ENCODE measurements around the gene SPEG.
"Not testable (repeated sequence)": the region's sequence is repeated elsewhere in the genome, so short reads cannot be mapped to it uniquely, and the experiment has no call there.

SPEG gene

DNA sequence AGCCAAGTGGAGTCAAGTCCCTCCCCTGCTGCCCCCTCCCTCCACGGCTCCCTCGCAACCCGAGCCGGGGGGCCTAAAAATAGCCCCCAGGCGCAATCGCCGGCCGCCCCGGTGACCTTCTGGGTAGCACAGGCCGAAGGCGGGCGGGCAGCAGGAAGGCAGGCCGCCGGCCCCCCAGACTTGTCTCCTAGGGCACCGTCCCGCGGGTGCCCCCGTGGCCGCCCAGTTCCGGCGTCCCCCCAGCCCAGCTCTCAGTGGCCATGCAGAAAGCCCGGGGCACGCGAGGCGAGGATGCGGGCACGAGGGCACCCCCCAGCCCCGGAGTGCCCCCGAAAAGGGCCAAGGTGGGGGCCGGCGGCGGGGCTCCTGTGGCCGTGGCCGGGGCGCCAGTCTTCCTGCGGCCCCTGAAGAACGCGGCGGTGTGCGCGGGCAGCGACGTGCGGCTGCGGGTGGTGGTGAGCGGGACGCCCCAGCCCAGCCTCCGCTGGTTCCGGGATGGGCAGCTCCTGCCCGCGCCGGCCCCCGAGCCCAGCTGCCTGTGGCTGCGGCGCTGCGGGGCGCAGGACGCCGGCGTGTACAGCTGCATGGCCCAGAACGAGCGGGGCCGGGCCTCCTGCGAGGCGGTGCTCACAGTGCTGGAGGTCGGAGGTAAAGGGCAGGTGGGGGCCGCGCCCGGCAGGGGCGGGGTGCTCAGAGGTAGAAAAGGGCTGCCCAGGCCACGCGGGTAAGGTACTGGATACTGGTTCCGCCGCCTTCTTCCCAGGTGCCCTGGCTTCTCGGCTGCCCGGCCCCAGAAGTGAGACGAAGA lies at the start of gene SPEG:
Gene SPEG, plus strand, starts transcription at position 126 of the 808 bp plus-strand sequence. Its CDS starts 135 bp downstream, at position 261.
- no peak for DNase-seq

GRCh38 chr2:219384859-219385258 lies 49.8 kb upstream of the SPEG start:
- no peak for DNase-seq

GRCh38 chr2:219385958-219386520 lies 48.6 kb upstream of the SPEG start:
- no peak for DNase-seq

DNA sequence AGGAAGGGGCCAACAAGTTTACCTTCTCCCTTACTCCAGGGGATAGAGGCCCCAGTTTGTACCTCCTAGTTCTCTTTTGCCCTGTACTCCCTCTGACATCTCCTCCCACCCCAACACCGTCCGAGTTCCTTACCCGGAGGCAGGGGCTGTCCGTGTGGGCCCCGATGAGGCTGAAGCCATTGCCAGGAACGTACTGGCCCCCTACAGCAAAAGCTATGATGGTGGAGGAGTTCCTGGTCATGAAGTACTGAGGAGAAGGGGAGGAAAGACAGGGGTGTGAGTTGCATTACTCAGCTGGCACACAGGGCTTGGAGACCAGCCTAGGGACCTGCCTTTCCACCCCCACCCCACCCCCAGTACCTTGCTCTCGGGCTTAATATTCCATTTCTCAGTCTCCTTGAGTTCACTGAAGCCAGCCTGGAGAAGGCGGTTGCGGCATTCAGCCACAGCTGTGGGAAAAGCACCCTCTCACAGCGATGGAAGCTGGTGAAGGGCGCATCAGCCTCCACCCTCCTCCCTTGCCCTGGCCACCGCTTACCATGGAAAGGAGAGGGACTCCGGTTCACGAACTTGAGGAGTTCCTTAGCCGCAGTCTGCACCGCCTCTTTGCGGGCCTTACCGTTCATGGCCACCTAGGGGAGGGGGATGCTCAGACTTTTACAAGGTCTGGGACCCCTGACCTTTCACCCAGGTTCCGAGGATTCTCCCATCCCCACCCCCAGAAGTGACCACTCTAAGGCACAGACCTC lies 47.9 kb upstream of the SPEG start:
- no peak for DNase-seq

DNA sequence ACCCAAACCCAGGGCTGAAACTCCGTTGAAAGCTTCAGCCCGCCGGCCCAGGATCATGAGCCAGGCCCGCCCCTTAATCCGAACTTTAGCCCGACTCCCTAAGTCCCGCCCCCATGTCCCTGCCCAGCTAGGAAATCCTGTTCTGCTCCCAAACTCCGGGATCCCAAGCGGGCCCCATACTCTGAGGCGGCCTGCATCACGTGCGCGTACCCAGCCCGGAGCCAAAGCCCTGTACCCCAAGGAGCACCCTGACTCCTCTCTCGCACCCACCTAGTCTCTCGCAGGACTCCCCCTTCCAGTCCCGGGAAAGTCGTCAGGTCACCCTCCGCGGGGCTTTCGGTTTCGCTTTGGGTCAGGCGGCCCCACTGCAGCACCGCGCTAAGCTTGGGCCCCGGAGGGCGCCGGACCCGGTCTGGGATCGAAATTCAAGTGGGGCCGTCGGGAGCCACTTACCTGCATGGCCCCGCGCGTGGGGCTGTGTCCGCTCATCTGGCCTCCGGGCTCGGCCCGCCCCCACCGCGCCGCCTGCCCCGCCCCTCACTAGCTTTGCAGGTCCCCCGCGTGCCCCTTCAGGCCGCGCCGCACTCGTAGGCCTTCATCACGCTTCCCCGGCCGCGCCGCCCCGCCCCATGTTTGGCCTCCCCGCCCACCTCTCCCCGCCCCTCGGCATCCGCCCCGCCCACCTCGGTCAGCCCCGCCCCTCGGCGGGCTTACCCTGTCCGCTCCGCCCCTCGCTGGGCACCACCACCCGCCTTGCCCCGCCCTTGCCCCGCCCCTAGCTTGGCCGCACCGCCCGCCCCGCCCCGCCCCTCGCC lies 47.1 kb upstream of the SPEG start, which contains the start of gene DNPEP:
Gene DNPEP, minus strand, starts transcription at position 607 of the 815 bp plus-strand sequence. Its CDS starts 118 bp downstream, at position 489.
- peak; percentile 93 for DNase-seq

DNA sequence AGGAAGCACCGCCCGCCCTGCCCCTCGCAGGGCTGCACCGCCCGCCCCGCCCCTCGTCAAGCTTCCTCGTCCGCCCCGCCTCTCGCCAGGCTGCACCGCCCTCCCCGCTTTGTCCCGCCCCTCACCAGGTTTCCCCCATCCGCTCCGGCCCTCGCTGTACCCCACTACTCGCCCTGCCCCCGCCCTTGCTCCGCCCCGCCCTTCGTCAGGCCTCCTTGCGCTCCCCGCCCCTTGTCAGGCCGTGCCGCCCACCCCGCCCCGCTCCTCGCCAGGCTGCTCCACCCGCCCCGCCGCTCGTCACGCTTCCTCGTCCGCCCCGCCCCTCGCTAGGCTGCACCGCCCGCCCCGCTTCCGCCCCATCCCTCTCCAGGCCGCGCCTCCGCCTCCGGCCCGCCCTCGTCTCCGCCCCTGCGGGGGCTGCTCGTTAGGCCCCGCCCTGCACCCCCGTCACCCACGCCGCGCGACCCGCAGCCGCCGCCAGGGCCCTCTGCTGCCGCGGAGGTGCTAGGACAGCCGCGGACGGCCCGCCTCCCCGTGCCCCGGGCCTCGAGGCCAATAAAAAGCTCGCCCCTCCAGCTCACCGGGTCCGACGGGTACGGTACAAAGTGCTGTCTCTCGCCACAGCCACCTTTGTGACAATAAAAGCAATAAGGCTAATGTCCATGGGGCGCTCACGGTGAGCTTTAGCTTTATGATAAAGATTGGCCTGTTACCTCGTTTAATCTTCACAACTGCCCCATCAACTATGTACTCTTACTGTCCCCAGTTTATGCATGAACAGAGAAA lies 46.3 kb upstream of the SPEG start:
- peak; percentile 99 for DNase-seq

DNA sequence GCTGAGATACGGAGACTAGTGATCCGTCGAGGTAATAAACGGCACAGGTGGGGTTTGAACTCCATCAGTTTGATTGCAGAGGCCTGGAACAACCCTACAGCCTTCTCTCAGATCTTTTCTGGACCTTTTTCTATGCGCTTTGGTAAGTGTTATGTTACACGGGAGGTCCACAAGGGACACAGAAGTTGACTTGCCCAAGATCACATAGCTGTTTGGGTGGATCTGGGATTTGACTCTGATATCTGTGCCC lies 45.8 kb upstream of the SPEG start:
- DNase-seq = no peak

DNA sequence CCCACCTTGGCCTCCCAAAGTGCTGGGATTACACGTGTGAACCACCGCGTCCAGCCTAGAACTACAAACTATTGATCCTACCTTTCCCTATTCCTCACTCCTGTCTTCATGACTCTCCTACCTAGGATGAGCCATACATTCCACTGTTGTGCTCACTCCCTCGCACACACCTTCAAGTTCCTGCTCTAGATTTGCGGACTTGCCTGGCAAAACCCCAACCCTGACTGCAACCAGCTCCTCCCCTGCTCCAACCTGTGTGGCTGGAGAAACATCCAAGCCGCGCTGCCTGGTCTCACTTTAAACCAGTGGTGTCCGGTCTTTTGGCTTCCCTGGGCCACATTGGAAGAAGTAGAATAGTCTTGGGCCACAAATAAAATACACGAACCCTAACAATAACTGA lies 41.9 kb upstream of the SPEG start:
- no peak for DNase-seq

DNA sequence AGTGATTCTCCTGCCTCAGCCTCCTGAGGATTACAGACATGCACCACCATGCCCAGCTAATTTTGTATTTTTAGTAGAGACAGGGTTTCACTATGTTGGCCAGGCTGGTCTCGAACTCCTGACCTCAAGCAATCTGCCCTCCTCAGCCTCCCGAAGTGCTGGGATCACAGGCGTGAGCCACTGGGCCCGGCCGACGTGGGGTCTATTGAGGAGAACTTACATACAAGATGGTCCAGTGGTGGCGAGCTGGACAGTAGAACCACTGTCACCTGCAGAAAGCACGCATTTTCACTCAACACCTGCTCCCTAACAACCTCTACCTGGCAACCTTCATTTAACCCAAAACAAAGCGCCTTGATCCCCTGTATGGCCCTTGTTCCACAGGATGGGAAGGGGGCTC lies 39.6 kb upstream of the SPEG start:
- DNase-seq = not testable (repeated sequence)

DNA sequence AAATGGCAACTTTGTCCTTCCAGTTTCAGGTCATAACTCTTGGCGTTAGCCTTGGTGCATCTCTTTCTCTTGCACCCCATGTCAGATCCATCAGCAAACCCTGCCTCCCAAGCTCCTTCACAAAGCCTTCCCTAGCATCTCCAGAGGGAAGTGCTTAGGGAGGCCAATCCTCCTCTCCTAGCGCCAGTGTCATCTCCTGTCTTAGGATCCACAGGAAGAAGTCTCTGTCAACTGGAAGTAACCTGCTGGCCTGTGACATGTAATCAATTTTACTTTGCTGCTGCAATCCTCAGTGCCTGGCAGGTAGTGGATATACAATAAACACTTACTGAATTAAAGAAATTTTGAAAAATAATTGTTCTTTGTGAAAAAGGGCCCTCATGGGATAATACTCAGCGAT lies 39.0 kb upstream of the SPEG start:
- DNase-seq = no peak

DNA sequence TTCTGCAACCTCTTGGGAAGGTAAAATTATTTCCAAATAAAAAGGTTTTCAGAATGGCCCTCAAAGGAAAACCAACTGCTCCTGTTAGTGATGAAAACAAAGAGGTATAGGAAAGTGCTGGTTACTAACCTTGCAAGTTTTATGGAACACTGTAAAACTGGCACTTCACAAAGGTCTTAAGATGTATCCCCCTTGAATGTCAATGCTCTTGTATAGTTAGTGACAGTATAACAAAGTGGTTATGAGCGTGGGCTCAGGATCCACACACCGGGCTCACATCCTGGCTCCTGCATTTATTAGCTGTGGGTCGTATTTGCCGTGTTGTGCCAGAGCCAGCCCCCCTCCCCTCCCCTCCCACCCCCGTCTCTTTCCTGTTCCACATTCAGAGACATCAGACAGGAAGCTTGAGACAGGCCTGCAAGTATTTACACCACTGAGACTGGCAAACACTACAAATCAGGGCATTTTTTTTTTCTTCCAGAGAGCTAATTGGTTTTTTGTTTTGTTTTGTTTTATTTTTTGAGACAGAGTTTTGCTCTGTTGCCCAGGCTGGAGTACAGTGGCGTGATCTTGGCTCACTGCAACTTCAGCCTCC lies 37.7 kb upstream of the SPEG start:
- no peak for DNase-seq

DNA sequence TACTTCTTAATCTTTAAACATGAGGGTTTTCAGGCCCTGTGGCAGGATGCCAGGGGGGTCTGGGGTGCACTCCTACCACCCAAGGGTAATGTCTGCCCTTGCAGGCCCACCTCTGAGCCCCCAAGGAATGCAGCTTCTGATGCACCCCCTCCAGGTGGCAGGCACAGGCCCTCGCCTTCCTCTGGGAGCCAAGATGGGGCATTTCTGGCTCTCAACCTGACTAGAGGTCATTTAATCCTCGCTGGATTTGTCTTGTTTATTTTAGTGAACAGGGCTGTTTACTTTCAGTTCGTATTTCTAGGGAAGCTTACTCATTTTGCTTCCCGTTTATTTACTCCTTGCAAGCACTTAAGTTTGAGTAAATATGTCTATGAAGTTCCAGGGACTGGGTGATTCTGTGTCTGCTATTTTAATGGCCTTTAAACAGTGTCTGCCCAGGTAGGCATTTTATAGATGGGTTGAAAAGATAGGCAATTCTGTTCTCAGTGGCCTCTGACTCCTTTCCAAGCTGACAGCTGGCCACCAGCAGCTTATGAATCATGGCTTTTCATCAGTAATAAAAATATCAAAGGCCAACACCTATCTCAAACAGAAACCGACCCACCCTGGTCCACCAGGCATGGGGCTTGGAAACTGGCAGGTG lies 35.8 kb upstream of the SPEG start:
- DNase-seq = no peak

DNA sequence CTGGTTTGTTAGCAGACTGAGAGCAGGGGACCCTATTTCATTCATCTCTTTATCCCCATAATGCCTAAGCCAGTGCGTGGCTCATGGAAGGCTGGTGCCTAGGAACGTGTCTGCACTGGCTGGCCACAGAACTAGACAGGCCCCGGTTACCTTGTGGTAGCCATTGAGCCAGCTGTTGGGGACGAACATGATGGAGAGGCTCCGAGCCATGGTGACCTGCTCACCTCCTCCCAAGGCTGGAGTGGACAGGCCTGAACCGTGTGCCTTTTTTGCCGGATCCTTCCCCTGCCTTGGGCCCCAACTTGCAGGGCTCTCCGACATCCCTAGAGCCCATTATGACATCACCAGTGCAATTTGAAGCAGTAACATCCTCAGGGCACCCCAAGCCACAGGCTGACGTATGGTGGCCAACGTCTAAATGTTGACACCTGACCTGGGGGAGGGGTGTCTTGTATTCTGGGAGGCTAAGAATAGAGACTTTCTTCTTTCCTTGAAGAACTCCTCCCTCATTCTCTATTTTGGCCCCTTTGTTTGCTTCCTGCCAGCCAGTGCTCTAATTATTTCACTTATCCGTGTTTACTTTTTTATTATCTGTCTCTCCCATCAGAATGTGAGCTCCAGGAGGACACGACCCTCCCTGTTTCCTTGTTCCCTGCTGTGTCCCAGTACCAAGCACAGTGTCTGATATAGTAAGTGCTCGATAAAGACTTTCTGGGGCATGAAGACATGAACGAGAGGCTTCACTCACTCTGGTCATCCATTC lies 34.7 kb upstream of the SPEG start:
- no peak for DNase-seq

GRCh38 chr2:219400562-219400961 lies 34.1 kb upstream of the SPEG start:
- DNase-seq = no peak

GRCh38 chr2:219401606-219402005 lies 33.0 kb upstream of the SPEG start:
- DNase-seq = no peak

DNA sequence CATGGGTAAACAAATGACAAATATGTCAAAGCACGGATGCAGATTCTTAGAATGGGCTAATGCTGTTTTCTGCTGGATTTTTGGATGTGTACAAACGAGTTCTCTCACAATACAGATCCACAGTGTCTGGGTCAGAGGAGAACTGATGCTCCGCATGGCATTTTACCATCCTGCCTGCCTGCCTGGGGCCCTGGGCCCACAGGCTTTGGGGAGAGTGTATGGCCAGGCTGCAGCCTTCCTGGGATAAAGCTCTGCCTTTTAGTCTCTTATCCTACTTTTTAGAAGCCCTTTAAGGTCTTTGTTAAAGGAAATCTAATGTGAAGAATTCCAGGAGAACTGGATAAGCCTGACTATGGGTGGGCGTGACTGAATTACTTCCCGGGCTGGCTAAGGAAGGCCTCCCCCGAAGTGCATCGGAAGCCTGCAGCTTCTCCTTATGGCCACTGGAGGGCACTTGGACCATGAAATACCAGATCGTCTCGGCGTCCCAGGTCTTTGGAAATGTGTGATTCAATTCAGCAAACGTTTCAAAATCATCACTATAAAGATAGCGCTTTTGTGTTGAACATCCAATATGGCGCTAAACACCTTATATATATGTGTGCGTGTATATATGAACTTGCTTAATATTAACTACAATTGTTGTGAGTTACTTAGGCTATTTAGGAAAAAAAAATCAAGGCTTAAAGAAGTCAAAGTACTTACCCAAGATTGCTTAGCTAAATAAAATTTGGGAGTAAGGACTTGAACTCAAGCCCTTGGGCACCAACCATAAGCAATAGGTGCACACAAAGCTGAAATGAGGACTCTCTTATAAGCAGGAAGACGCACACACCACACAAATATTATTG lies 31.8 kb upstream of the SPEG start:
- no peak for DNase-seq

DNA sequence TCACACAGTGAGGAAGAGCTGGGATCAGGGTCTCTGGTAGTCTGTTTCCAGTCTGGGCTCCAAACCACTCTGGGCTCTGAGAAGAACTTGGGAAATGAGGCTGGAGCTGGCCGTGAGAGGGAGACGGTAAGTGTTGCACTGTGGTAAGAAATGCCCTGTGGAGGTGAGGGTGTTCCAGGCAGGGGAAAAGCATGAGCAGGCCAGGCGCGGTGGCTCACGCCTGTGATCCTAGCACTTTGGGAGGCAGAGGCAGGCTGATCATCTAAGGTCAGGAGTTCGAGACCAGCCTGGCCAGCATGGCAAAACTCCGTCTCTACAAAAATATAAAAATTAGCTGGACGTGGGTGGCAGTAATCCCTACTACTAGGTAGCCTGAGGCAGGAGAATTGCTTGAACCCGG lies 30.8 kb upstream of the SPEG start:
- no peak for DNase-seq

DNA sequence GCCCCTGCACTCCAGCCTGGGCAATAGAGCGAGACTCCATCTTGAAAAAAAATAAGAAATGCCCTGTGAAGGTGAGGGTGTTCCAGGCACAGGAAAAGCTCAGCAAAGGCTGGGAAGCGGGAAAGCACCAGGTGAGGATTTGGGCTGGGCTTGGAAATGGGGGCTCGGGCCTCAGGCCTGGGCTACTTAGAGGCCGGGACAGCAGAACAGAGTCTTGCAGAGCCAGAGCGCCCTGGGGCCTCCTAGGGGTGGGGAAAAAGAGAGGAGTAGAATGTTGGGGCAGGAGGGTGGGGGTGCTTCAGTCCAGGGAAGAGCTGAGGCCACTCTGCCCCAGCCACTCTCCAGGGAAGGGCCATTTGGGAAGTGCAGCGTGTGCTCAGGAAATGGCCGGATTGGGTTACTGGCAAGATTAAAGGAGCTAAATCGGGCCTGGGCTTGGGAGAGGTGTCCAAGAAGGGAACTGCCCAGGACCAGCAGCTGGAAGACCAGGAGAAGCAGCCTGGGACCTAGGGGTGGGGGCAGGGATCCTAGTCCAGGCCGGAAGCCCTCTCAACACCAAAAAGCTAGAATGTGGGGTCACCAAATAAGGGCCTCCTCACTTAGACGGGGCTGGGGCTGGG lies 30.2 kb upstream of the SPEG start:
- DNase-seq = no peak

DNA sequence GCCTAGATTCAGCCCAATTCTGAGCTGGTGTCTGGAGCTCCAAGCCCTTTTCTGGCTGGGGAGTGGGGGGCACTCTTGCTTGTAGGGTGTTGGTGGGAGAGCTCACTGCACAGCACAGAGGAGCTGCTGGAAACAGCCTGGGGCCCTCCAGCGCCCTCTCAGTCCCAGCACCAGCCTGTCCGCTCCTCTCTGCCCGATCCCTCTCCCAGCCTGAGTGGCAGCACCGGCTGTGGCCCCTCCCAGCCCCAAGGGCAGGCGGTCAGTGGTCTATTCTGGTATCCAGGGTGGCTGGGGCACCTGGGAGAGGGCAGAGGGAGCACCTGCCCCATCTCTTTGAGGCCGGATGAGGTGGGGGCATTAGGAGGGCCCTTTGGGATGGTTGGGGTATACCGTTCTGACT lies 29.7 kb upstream of the SPEG start:
- DNase-seq = no peak

Data from activated CD4-positive, CD25-positive, alpha-beta regulatory T cell treated with anti-CD3 and anti-CD28 coated beads, Interleukin-2, amount 50 U/mL, for 72 hours (primary cell).